KMS-11 (cell line): ENCODE data around the gene ANKRD1.

ENCODE experiments used
- H2AFZ ChIP-seq: fragments of 200-600 bp; sonication (generic); 2 replicates; pipeline ENCODE4 v1.6.1; 2016; ENCODE audit warnings: antibody characterized with exemption, mixed run types, low read depth
- H3K27ac ChIP-seq: fragments of 200-600 bp; sonication (generic); 2 replicates; pipeline ENCODE4 v1.6.1; 2016; ENCODE audit warnings: mild to moderate bottlenecking, mixed run types
- H3K27me3 ChIP-seq: fragments of 200-600 bp; sonication (generic); 2 replicates; pipeline ENCODE4 v1.6.1; 2017; ENCODE audit warnings: mild to moderate bottlenecking, low read depth, mixed run types, moderate library complexity; ENCODE audit not compliant: insufficient read depth
- H3K36me3 ChIP-seq: fragments of 200-600 bp; sonication (generic); 2 replicates; pipeline ENCODE4 v1.6.1; 2017; ENCODE audit warnings: mild to moderate bottlenecking, mixed run types; ENCODE audit not compliant: insufficient read depth
- H3K4me1 ChIP-seq: fragments of 200-600 bp; sonication (generic); 2 replicates; pipeline ENCODE4 v1.6.1; 2016; ENCODE audit warnings: mild to moderate bottlenecking, low read depth, mixed run types; ENCODE audit not compliant: poor library complexity, severe bottlenecking
- H3K4me2 ChIP-seq: fragments of 200-600 bp; sonication (generic); 2 replicates; pipeline ENCODE4 v1.7.0; 2016; ENCODE audit warnings: mild to moderate bottlenecking, mixed run types
- H3K4me3 ChIP-seq: fragments of 200-600 bp; sonication (generic); IDR thresholded peaks from 2 replicates; pipeline ENCODE4 v1.6.1; 2017; ENCODE audit warnings: low read depth, low read length, mixed read lengths; ENCODE audit not compliant: insufficient read depth
- H3K79me2 ChIP-seq: fragments of 200-600 bp; sonication (generic); 2 replicates; pipeline ENCODE4 v1.6.1; 2016; ENCODE audit warnings: low read depth, mixed run types; ENCODE audit not compliant: insufficient read depth
- H3K9ac ChIP-seq: fragments of 200-600 bp; sonication (generic); 2 replicates; pipeline ENCODE4 v1.6.1; 2016; ENCODE audit warnings: mild to moderate bottlenecking, mixed run types
- H4K20me1 ChIP-seq: fragments of 200-600 bp; sonication (generic); 2 replicates; pipeline ENCODE4 v1.6.1; 2016; ENCODE audit warnings: mild to moderate bottlenecking, mixed run types; ENCODE audit not compliant: insufficient read depth
- TF ChIP-seq, protein P1 (sequence below): fragments of 200-600 bp; sonication (generic); conservative IDR thresholded peaks from 2 replicates; pipeline ENCODE4 v1.6.1; 2017; ENCODE audit warnings: low read depth, mild to moderate bottlenecking, antibody characterized with exemption, low read length, moderate library complexity, mixed read lengths

ANKRD1 gene

DNA sequence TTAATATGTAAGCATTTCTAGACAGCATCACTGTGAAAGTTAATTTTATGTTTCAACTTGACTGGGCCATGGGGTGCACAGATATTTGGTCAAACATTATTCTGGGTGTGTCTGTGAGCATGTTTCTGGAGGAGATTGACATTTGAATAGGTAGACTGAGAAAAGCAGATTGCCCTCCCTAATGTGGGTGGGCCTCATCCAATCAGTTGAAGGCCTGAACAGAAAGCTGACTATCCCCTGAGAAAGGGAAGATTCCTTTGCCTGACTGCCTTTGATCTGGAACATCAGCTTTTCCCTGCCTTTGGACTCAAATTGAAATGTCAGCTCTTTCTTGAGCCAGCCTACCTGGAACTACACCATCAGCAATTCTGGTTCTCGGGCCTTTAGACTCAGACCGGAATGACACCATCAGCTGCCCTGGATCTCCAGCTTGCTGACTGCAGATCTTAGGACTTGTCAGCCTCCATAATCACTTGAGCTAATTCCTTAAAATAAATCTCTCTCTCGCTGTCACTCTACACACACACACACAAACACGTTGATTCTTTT, 54.8 kb downstream of the ANKRD1 start:
- Histone ChIP-seq H4K20me1 (no peaks in the 10 kb centered on the region), H2AFZ (no peak overlapping the region), H3K79me2 (no peaks in the 10 kb centered on the region), H3K4me2 (no peak overlapping the region), H3K27me3 (no peaks in the 10 kb centered on the region), H3K9ac (no peak overlapping the region), H3K4me1 (peaks cover 1% of the 10 kb centered on the region), H3K4me3 (no peak overlapping the region), H3K27ac (no peak overlapping the region), H3K36me3 (no peaks in the 10 kb centered on the region)
- TF ChIP-seq, protein P1, sequence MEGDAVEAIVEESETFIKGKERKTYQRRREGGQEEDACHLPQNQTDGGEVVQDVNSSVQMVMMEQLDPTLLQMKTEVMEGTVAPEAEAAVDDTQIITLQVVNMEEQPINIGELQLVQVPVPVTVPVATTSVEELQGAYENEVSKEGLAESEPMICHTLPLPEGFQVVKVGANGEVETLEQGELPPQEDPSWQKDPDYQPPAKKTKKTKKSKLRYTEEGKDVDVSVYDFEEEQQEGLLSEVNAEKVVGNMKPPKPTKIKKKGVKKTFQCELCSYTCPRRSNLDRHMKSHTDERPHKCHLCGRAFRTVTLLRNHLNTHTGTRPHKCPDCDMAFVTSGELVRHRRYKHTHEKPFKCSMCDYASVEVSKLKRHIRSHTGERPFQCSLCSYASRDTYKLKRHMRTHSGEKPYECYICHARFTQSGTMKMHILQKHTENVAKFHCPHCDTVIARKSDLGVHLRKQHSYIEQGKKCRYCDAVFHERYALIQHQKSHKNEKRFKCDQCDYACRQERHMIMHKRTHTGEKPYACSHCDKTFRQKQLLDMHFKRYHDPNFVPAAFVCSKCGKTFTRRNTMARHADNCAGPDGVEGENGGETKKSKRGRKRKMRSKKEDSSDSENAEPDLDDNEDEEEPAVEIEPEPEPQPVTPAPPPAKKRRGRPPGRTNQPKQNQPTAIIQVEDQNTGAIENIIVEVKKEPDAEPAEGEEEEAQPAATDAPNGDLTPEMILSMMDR, result no peak

DNA sequence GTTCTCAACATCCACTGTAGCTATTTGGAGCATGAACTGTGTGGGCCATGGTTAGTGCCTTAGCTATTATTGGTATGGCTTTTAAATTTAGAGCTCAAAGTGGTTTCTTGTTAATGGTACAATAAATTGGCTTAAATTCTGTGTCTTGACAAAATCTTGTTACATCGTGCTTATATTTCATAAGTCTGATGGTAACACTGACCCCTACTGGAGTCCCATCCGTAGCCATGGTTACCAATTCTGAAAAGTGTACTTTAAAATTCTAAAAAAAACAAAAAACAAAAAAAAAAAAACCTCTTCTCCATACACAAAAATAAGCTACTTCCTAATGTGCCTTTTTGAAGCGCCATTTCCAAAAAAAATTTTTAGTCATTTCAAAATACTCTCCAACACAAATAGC, 55.5 kb downstream of the ANKRD1 start:
- H3K79me2 ChIP-seq, result no peaks in the 10 kb centered on the region
- no peaks in the 10 kb centered on the region for H4K20me1 ChIP-seq
- H3K36me3 ChIP-seq, result no peaks in the 10 kb centered on the region
- no peak overlapping the region for H3K9ac ChIP-seq
- no peak overlapping the region for H2AFZ ChIP-seq
- no peak overlapping the region for H3K4me3 ChIP-seq
- TF ChIP-seq, protein P1, result no peak
- no peak overlapping the region for H3K4me2 ChIP-seq
- H3K27ac ChIP-seq, result no peak overlapping the region
- peaks cover 8% of the 10 kb centered on the region for H3K4me1 ChIP-seq
- no peaks in the 10 kb centered on the region for H3K27me3 ChIP-seq

GRCh38 chr10:90862908-90863514, 57.9 kb downstream of the ANKRD1 start:
- TF ChIP-seq, protein P1, result peak; percentile 78
- Histone ChIP-seq H4K20me1 (no peaks in the 10 kb centered on the region), H3K4me1 (peaks cover 8% of the 10 kb centered on the region), H3K36me3 (no peaks in the 10 kb centered on the region), H3K27me3 (no peaks in the 10 kb centered on the region), H3K79me2 (no peaks in the 10 kb centered on the region), H3K9ac (no peak overlapping the region), H3K4me2 (no peak overlapping the region), H2AFZ (no peak overlapping the region), H3K27ac (no peak overlapping the region), H3K4me3 (no peak overlapping the region)
